ENCODE data around the gene C12orf56. TPM values are rescaled to one million over a fixed set of nuclear protein-coding genes. Genes with fewer than 3 reads are reported as not detected.

C12orf56 gene
- total RNA-seq, 1 experiment from 2014 or later, result 9.3 TPM

GRCh38 chr12:64216239-64216638 lies 174.3 kb downstream of the C12orf56 start:
- Histone ChIP-seq H3K4me1 (peaks cover 10% of the 10 kb centered on the region; the same call in 1 of the 2 replicates), H3K36me3 (ENCODE audit: control insufficient read depth, insufficient read depth, low read length) (no peaks in the 10 kb centered on the region), H3K9me3 (no peaks in the 10 kb centered on the region), H3K27me3 (replicated peaks; ENCODE audit: control insufficient read depth, insufficient read depth, low read length) (no peaks in the 10 kb centered on the region), H3K4me3 (ENCODE audit: low read depth, low read length) (no peak overlapping the region)
- Mint-ChIP-seq H3K4me1 (ENCODE audit: low read depth, unreplicated experiment) (peaks cover 12% of the 10 kb centered on the region), H3K27ac (ENCODE audit: unreplicated experiment) (no peak overlapping the region), H3K9me3 (ENCODE audit: unreplicated experiment) (no peaks in the 10 kb centered on the region), H3K27me3 (ENCODE audit: insufficient read depth, unreplicated experiment) (no peaks in the 10 kb centered on the region), H3K36me3 (ENCODE audit: insufficient read depth, unreplicated experiment) (peaks cover 5% of the 10 kb centered on the region), H3K4me3 (ENCODE audit: unreplicated experiment) (no peak overlapping the region)
- TF ChIP-seq, protein P1, sequence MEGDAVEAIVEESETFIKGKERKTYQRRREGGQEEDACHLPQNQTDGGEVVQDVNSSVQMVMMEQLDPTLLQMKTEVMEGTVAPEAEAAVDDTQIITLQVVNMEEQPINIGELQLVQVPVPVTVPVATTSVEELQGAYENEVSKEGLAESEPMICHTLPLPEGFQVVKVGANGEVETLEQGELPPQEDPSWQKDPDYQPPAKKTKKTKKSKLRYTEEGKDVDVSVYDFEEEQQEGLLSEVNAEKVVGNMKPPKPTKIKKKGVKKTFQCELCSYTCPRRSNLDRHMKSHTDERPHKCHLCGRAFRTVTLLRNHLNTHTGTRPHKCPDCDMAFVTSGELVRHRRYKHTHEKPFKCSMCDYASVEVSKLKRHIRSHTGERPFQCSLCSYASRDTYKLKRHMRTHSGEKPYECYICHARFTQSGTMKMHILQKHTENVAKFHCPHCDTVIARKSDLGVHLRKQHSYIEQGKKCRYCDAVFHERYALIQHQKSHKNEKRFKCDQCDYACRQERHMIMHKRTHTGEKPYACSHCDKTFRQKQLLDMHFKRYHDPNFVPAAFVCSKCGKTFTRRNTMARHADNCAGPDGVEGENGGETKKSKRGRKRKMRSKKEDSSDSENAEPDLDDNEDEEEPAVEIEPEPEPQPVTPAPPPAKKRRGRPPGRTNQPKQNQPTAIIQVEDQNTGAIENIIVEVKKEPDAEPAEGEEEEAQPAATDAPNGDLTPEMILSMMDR (IDR thresholded peaks at IDR 0.05; ENCODE audit: insufficient read depth in 1 of 2, low read depth in 1 of 2, low read length in 1 of 2, severe bottlenecking in 1 of 2, unreplicated experiment in 1 of 2), result no peak
- no peak for DNase-seq
- POLR2A ChIA-PET, result no interaction called here
- intact Hi-C loops (cut with micrococcal nuclease; ENCODE audit: unreplicated experiment), result no loop called here
- CTCF ChIA-PET, result no interaction called here
- BruUV-seq (replicated peaks), result no TSS peak

Other genes with a start within 250 kb of the C12orf56 start
- gene KICS2, start 168.5 kb downstream of the C12orf56 start, total RNA-seq (2022), result 8.2 and 8.6 TPM in 2 replicates
- gene XPOT, start 13.6 kb upstream of the C12orf56 start, total RNA-seq (2022), result 164 and 174 TPM in 2 replicates
- gene TBK1, start 61.4 kb upstream of the C12orf56 start, total RNA-seq (2022), result 21.6 and 23.2 TPM in 2 replicates
- gene RASSF3, start 219.7 kb upstream of the C12orf56 start, total RNA-seq (2022), result 22.6 and 25.7 TPM in 2 replicates

Data from Caco-2 (cell line).